Smooth muscle cell (in vitro differentiated cells): ENCODE results near the gene ART1. TPM values are rescaled to one million over a fixed set of nuclear protein-coding genes. Genes with fewer than 3 reads are reported as not detected.

Experiments
- DNase-seq: peaks from one replicate; lab custom pipeline; 2025; ENCODE audit not compliant: unreplicated experiment; lab: John Stamatoyannopoulos, UW
- H2AFZ ChIP-seq: fragments of 200-600 bp; sonication (generic); 2 replicates; pipeline ENCODE4 v1.6.0; 2016; ENCODE audit warnings: antibody characterized with exemption, low read depth, mild to moderate bottlenecking
- H3F3A ChIP-seq: fragments of 200-600 bp; sonication (generic); 2 replicates; pipeline ENCODE4 v1.6.0; 2017; ENCODE audit warnings: antibody characterized with exemption, low read depth
- H3K27ac ChIP-seq: fragments of 200-600 bp; sonication (generic); 2 replicates; pipeline ENCODE4 v1.5.1; 2016; ENCODE audit warnings: low read depth, mild to moderate bottlenecking
- H3K27me3 ChIP-seq: fragments of 200-600 bp; sonication (generic); 2 replicates; pipeline ENCODE4 v1.6.1; 2016; ENCODE audit warnings: low read depth, mild to moderate bottlenecking
- H3K36me3 ChIP-seq: fragments of 200-600 bp; sonication (generic); 2 replicates; pipeline ENCODE4 v1.5.1; 2016; ENCODE audit warnings: low read depth
- H3K4me1 ChIP-seq: fragments of 200-600 bp; sonication (generic); 2 replicates; pipeline ENCODE4 v1.5.1; 2016; ENCODE audit warnings: low read depth
- H3K4me2 ChIP-seq: fragments of 200-600 bp; sonication (generic); 2 replicates; pipeline ENCODE4 v1.6.0; 2016; ENCODE audit warnings: mild to moderate bottlenecking
- H3K4me3 ChIP-seq: fragments of 200-600 bp; sonication (generic); 2 replicates; pipeline ENCODE4 v1.5.1; 2016; ENCODE audit warnings: mild to moderate bottlenecking
- H3K79me2 ChIP-seq: fragments of 200-600 bp; sonication (generic); 2 replicates; pipeline ENCODE4 v1.6.0; 2016; ENCODE audit warnings: low read depth, mild to moderate bottlenecking
- H3K9ac ChIP-seq: fragments of 200-600 bp; sonication (generic); 2 replicates; pipeline ENCODE4 v1.6.0; 2016; ENCODE audit warnings: low read depth
- H3K9me3 ChIP-seq: fragments of 200-600 bp; sonication (generic); replicated peaks from 2 replicates; pipeline ENCODE4 v1.5.1; 2016; ENCODE audit warnings: low read depth
- H4K20me1 ChIP-seq: fragments of 200-600 bp; sonication (generic); 2 replicates; pipeline ENCODE4 v1.6.0; 2016; ENCODE audit warnings: low read depth
- CTCF ChIP-seq: fragments of 200-600 bp; sonication (generic); IDR thresholded peaks from 2 replicates; pipeline ENCODE4 v1.5.1; 2017; ENCODE audit warnings: borderline replicate concordance, mild to moderate bottlenecking, antibody characterized with exemption; ENCODE audit not compliant: insufficient read depth, poor library complexity, severe bottlenecking
- WGBS: methylation state at CpG from one replicate; pipeline ENCODE4 v1.1.7; 2016; ENCODE audit warnings: low lambda C conversion rate; 5-methylcytosine and 5-hydroxymethylcytosine counted together
- polyA plus RNA-seq: library from polyadenylated mRNA; unstranded; fragments of >200 nt; fragmentation: Nextera tagmentation; extraction: Ambion mirVana; gene quantifications from 2 replicates; pipeline ENCODE4 v1.2.1, GENCODE V29; 2016
- total RNA-seq: library from RNA; depleted of rRNA; stranded (reverse); fragments of >200 nt; gene quantifications from 2 replicates; pipeline ENCODE4 v1.2.3, GENCODE V29; 2014

ART1 gene
- total and polyA plus RNA-seq, 2 experiments from 2014 or later = not detected

GRCh38 chr11:3664032-3664630 is 19.2 kb downstream of the ART1 start:
- H3F3A ChIP-seq = no peaks in the 10 kb centered on the region
- no peak overlapping the region for H3K9ac ChIP-seq
- no peaks in the 10 kb centered on the region for H4K20me1 ChIP-seq
- no peak overlapping the region for H3K4me2 ChIP-seq
- H3K79me2 ChIP-seq = no peaks in the 10 kb centered on the region
- 90% methylated on average over 10 of the region's 10 CpGs for WGBS
- H3K27me3 ChIP-seq = no peaks in the 10 kb centered on the region
- no peaks in the 10 kb centered on the region for H3K36me3 ChIP-seq
- no peaks in the 10 kb centered on the region for H3K4me1 ChIP-seq
- no peaks in the 10 kb centered on the region for H3K9me3 ChIP-seq
- no peak for DNase-seq
- no peak overlapping the region for H3K27ac ChIP-seq
- no peak overlapping the region for H2AFZ ChIP-seq
- H3K4me3 ChIP-seq = no peak overlapping the region
- TF ChIP-seq CTCF = no peak

GRCh38 chr11:3665336-3666022 is 20.6 kb downstream of the ART1 start:
- Histone ChIP-seq H3K4me2 (no peak overlapping the region), H3K36me3 (no peaks in the 10 kb centered on the region), H3K27ac (no peak overlapping the region), H4K20me1 (no peaks in the 10 kb centered on the region), H2AFZ (no peak overlapping the region), H3K9ac (no peak overlapping the region), H3K4me3 (no peak overlapping the region), H3K27me3 (no peaks in the 10 kb centered on the region), H3K9me3 (no peaks in the 10 kb centered on the region), H3K79me2 (no peaks in the 10 kb centered on the region), H3K4me1 (no peaks in the 10 kb centered on the region), H3F3A (no peaks in the 10 kb centered on the region)
- no peak for DNase-seq
- no peak for TF ChIP-seq CTCF
- 97% methylated on average over 6 of the region's 6 CpGs for WGBS

GRCh38 chr11:3666023-3666530 is 21.1 kb downstream of the ART1 start:
- Histone ChIP-seq H3K4me2 (no peak overlapping the region), H3K9me3 (no peaks in the 10 kb centered on the region), H3K36me3 (no peaks in the 10 kb centered on the region), H2AFZ (no peak overlapping the region), H3K4me3 (no peak overlapping the region), H3K79me2 (no peaks in the 10 kb centered on the region), H3K27ac (no peak overlapping the region), H3K9ac (no peak overlapping the region), H3F3A (no peaks in the 10 kb centered on the region), H4K20me1 (no peaks in the 10 kb centered on the region), H3K27me3 (no peaks in the 10 kb centered on the region), H3K4me1 (no peaks in the 10 kb centered on the region)
- WGBS = 95% methylated on average over 14 of the region's 17 CpGs
- no peak for TF ChIP-seq CTCF
- no peak for DNase-seq
